Measurements from ENCODE around the gene GNA12. TPM values are rescaled to one million over a fixed set of nuclear protein-coding genes. Genes with fewer than 3 reads are reported as not detected.

The GNA12 gene
- total and polyA plus RNA-seq, 4 experiments from 2014 or later, result 4.4 to 16.6 (median 12.6) TPM

DNA sequence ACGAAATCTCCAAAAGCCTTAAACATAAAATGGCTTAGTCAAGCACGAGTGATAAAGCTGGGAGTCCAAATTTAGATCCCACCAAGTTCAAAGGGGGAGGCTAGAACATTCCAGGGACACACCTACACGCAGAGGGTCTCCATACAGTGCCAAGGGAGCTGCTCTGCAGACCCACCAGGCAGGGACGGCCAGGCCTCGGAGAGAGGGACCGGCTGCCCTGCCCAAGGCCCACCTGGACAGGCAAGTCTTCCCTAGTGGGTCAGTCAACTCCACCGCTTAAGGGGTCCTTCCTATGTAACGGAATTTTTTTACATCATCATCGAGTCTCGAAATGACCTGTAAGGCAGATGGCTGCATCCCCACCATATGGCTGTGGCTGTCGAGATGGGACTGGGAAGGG lies 127.6 kb downstream of the GNA12 start:
- Mint-ChIP-seq H3K27ac (peak overlapping the region in 6 of 7 donors; percentile 41 to 92 (median 89)), H3K9me3 (peaks cover 0 to 2% (median 0%) of the 10 kb centered on the region in 8 donors), H3K36me3 (peaks cover 0 to 2% of the 10 kb centered on the region in 2 donors), H3K4me3 (peak overlapping the region in 4 of 8 donors; percentile 1 to 78 (median 50)), H3K27me3 (peaks cover 0 to 3% of the 10 kb centered on the region in 2 donors), H3K4me1 (peaks cover 36 to 73% (median 54%) of the 10 kb centered on the region in 4 donors)
- Histone ChIP-seq H3K9me3 (ENCODE audit: control insufficient read depth in 1 of 2, low read length in 2 of 2) (no peaks in the 10 kb centered on the region), H3K27me3 (ENCODE audit: insufficient read depth, low read length) (no peaks in the 10 kb centered on the region), H3K4me3 (ENCODE audit: low read length in 2 of 2) (no peak overlapping the region), H3K27ac (ENCODE audit: low read depth, low read length) (no peak overlapping the region), H3K36me3 (ENCODE audit: insufficient read depth, low read length) (no peaks in the 10 kb centered on the region), H3K4me1 (ENCODE audit: insufficient read depth, low read length) (peaks cover 72% of the 10 kb centered on the region)
- intact Hi-C loops (cut with micrococcal nuclease), result loop anchor here (10.0 kb wide), 1 partner anchor 1142 kb away; the partner anchor contains the start of gene PSMG3
- CTCF ChIA-PET (ENCODE audit: partially characterized antibody), result interaction anchor here (16.2 kb wide), 1 partner anchor 46 kb away, joined by 220 read pairs; no protein-coding TSS in a partner anchor
- DNase-seq, result no peak
- POLR2A ChIA-PET (ENCODE audit: partially characterized antibody), result interaction anchor here (3.2 kb wide), 1 partner anchor 17 kb away, joined by 13 read pairs; no protein-coding TSS in a partner anchor

DNA sequence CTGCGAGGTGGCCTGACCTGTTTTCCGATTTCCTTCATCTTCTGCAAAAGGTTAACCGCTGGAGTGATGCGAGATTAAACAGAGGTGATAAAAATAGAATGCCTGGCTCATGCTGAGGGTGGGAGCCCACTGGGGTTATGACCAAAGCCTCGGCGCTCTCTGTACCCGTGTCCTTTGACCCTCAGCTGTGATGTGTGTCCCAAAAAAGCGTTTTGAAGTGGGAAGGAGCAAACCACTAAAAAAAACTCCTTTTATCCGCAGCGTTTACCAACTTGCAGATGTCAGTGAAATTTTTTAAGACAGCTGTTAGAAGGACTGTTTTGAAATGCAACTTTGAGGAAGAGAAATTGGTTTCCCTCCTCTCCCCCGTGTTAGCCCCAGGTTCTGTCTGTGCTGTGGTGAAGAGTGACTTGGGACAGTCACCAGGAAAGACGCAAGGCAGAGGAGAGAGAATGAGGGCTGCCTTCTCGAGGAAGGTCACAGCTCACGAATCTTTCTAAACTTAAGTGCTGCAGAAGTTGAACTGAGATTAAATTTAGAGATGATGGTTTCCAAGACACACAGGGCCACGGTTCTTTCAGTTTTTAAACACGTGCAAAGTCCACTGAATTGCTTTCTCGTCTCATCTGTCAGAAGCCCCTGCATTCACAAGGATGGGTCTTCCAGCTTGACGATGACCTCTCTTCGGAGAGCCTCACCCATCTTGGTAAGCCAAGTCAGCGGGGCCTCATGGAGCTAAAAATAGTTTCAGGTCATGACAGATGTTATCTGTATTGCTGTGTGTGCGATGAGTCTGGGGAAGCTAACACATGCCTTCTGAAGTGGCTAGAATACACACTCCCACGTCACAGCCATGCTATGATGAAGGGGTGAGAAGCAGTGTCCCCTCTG lies 128.5 kb downstream of the GNA12 start:
- POLR2A ChIA-PET (ENCODE audit: partially characterized antibody), result interaction anchor here (1.0 to 3.2 kb wide), 2 partner anchors 13 to 16 kb away, joined by 3 to 13 read pairs; no protein-coding TSS in a partner anchor
- H3K4me1 ChIP-seq (ENCODE audit: insufficient read depth, low read length), result peaks cover 75% of the 10 kb centered on the region
- no peak overlapping the region for H3K4me3 ChIP-seq (ENCODE audit: low read length in 2 of 2)
- peak overlapping the region; percentile 47 to 78 (median 66) for H3K4me3 Mint-ChIP-seq
- H3K27me3 ChIP-seq (ENCODE audit: insufficient read depth, low read length), result no peaks in the 10 kb centered on the region
- CTCF ChIA-PET (ENCODE audit: partially characterized antibody), result interaction anchor here (1.4 to 16.2 kb wide), 2 partner anchors 17 to 45 kb away, joined by 3 to 220 read pairs; no protein-coding TSS in a partner anchor
- H3K36me3 Mint-ChIP-seq, result no peaks in the 10 kb centered on the region
- H3K27ac Mint-ChIP-seq, result peak overlapping the region; percentile 55 to 92 (median 89)
- intact Hi-C loops (cut with micrococcal nuclease), result loop anchor here (10.0 kb wide), 1 partner anchor 1141 kb away; the partner anchor contains the start of gene PSMG3
- no peaks in the 10 kb centered on the region for H3K9me3 ChIP-seq (ENCODE audit: control insufficient read depth in 1 of 2, low read length in 2 of 2)
- no peaks in the 10 kb centered on the region for H3K36me3 ChIP-seq (ENCODE audit: insufficient read depth, low read length)
- peaks cover 0 to 3% of the 10 kb centered on the region in 2 donors for H3K27me3 Mint-ChIP-seq
- no peak overlapping the region for H3K27ac ChIP-seq (ENCODE audit: low read depth, low read length)
- DNase-seq, result peak; percentile 51 to 80 (median 57)
- peaks cover 0 to 2% (median 0%) of the 10 kb centered on the region in 8 donors for H3K9me3 Mint-ChIP-seq
- H3K4me1 Mint-ChIP-seq, result peaks cover 40 to 75% (median 57%) of the 10 kb centered on the region in 4 donors

DNA sequence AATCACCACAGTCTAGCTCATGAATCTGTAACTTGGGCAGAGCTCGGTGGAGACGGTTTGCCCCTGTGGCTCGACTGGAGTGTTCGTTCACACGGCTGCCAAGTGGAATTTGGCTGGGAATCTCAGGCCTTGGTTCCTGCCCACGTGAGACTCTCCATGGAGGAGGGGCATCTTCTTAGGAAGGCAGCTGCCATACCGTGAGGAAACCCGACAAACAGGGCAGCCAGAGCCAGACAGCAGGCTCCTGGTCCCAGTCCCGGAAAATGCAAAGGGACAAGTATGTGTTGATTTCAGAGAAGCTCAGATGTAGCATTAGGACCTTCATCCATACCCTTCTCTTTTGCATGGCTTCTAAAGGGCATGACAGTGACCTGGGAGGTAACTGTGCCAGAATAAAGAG lies 129.5 kb downstream of the GNA12 start:
- no peak for DNase-seq
- Mint-ChIP-seq H3K27me3 (peaks cover 0 to 3% of the 10 kb centered on the region in 2 donors), H3K4me1 (peaks cover 42 to 83% (median 62%) of the 10 kb centered on the region in 4 donors), H3K4me3 (peak overlapping the region in 5 of 8 donors; percentile 10 to 78 (median 65)), H3K9me3 (peaks cover 0 to 2% (median 0%) of the 10 kb centered on the region in 8 donors), H3K36me3 (no peaks in the 10 kb centered on the region), H3K27ac (peak overlapping the region in 5 of 7 donors; percentile 55 to 92 (median 89))
- Histone ChIP-seq H3K36me3 (ENCODE audit: insufficient read depth, low read length) (no peaks in the 10 kb centered on the region), H3K27ac (ENCODE audit: low read depth, low read length) (no peak overlapping the region), H3K4me3 (ENCODE audit: low read length in 2 of 2) (no peak overlapping the region), H3K4me1 (ENCODE audit: insufficient read depth, low read length) (peaks cover 78% of the 10 kb centered on the region), H3K27me3 (ENCODE audit: insufficient read depth, low read length) (no peaks in the 10 kb centered on the region), H3K9me3 (ENCODE audit: control insufficient read depth in 1 of 2, low read length in 2 of 2) (no peaks in the 10 kb centered on the region)
- ChIA-PET CTCF (ENCODE audit: partially characterized antibody) (interaction anchor here (0.6 to 16.2 kb wide), 3 partner anchors 16 to 45 kb away, joined by 3 to 220 read pairs (median 3); no protein-coding TSS in a partner anchor), POLR2A (ENCODE audit: partially characterized antibody) (no interaction called here)
- intact Hi-C loops (cut with micrococcal nuclease), result loop anchor here (5.0 to 10.0 kb wide), 3 partner anchors 128 to 1140 kb away; partner anchors contain the start of genes BRAT1, GNA12, IQCE and PSMG3

DNA sequence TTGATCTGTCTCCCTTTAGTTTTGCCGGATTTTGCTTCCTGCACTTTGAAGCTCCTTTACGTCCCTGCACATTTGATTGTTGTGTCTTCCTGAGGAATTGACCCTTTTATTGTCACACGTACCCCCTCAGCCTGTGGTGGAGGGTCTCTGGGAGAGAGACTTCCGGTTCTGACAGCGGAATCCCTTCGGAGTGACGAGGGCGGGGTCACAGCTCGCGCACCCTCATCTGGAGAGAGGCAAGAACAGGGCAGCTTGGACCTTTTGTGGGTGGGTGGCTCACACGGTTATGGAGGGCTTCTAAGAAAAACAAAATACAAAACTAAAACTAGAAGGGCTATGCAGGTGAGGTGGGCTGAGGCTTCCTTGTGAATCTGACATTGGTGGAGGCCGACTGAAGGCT lies 130.1 kb downstream of the GNA12 start:
- Mint-ChIP-seq H3K4me3 (peak overlapping the region in 3 of 8 donors; percentile 30 to 52 (median 32)), H3K27ac (peak overlapping the region in 4 of 7 donors; percentile 58 to 78 (median 67)), H3K4me1 (peaks cover 42 to 81% (median 61%) of the 10 kb centered on the region in 4 donors), H3K36me3 (no peaks in the 10 kb centered on the region), H3K9me3 (peaks cover 0 to 2% (median 0%) of the 10 kb centered on the region in 8 donors), H3K27me3 (peaks cover 0 to 3% of the 10 kb centered on the region in 2 donors)
- intact Hi-C loops (cut with micrococcal nuclease), result loop anchor here (5.0 to 10.0 kb wide), 3 partner anchors 128 to 1139 kb away; partner anchors contain the start of genes BRAT1, GNA12, IQCE and PSMG3
- no peaks in the 10 kb centered on the region for H3K36me3 ChIP-seq (ENCODE audit: insufficient read depth, low read length)
- H3K4me1 ChIP-seq (ENCODE audit: insufficient read depth, low read length), result peaks cover 81% of the 10 kb centered on the region
- H3K27ac ChIP-seq (ENCODE audit: low read depth, low read length), result no peak overlapping the region
- no peak for DNase-seq
- POLR2A ChIA-PET (ENCODE audit: partially characterized antibody), result interaction anchor here (1.3 kb wide), 1 partner anchor 15 kb away, joined by 4 read pairs; no protein-coding TSS in a partner anchor
- no peak overlapping the region for H3K4me3 ChIP-seq (ENCODE audit: low read length in 2 of 2)
- CTCF ChIA-PET (ENCODE audit: partially characterized antibody), result interaction anchor here (16.2 kb wide), 1 partner anchor 44 kb away, joined by 220 read pairs; no protein-coding TSS in a partner anchor
- no peaks in the 10 kb centered on the region for H3K9me3 ChIP-seq (ENCODE audit: control insufficient read depth in 1 of 2, low read length in 2 of 2)
- H3K27me3 ChIP-seq (ENCODE audit: insufficient read depth, low read length), result no peaks in the 10 kb centered on the region

DNA sequence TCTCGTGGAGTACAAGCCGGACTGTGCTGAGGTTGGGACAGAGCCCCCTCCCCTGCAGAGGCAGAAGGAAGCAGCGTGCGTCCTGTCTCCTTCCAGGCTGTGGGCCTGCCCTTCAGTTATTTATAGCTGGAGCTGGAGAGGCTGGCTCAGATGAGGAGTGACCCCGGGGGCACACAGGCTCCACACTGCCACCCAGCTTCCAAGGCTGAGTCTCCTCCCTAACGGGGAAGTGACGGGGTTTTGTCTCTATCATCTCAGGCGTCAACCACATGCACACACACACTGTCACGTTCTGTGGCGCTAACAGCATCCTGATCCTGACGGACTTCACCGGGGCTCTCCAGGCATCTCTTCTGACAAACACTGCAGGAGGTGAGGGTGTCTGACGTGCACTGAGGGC lies 130.7 kb downstream of the GNA12 start:
- no peak for DNase-seq

DNA sequence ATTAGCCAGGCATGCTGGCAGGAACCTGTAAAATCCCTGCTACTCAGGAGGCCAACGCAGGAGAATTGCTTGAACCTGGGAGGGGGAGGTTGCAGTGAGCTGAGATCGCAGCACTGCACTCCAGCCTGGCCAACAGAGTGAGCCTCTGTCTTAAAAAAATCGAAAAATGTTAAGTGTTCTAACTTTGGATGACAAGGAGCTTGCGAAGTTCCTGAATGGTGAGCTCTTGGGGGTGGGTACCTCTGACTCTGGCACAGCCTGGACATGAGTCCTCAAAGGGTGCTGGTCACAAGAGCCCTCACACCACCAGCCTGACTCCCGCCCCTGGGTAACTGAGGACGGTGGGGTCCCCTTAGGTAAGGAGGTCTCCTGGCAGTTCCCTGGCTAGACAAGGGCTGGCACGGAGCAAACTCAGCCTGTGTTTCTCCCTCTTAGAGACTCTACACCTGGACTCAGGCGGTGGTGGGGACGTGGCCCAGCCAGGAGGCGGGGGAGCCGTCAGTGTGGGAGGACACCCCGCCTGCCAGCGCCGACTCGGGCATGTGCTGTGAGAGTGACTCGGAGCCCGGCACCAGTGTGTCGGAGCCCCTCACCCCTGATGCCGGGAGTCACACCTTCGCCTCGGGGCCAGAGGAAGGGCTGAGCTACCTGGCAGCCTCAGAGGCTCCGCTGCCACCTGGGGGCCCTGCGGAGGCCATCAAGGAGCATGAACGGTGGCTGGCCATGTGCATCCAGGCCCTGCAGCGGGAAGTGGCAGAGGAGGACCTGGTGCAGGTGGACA lies 132.0 kb downstream of the GNA12 start:
- ChIA-PET POLR2A (ENCODE audit: partially characterized antibody) (interaction anchor here (1.0 to 4.4 kb wide), 5 partner anchors 8 to 358 kb away, joined by 3 to 57 read pairs (median 13); partner anchors contain the start of genes EIF3B and TTYH3), CTCF (ENCODE audit: partially characterized antibody) (interaction anchor here (2.8 to 16.2 kb wide), 6 partner anchors 11 to 261 kb away, joined by 13 to 220 read pairs (median 32); no protein-coding TSS in a partner anchor)
- intact Hi-C loops (cut with micrococcal nuclease), result loop anchor here (1.0 to 10.0 kb wide), 4 partner anchors 7 to 1137 kb away; partner anchors contain the start of genes BRAT1, GNA12, IQCE and PSMG3
- no peak overlapping the region for H3K4me3 ChIP-seq (ENCODE audit: low read length in 2 of 2)
- Mint-ChIP-seq H3K4me1 (peaks cover 37 to 64% (median 48%) of the 10 kb centered on the region in 4 donors), H3K36me3 (no peaks in the 10 kb centered on the region), H3K27me3 (peaks cover 0 to 2% of the 10 kb centered on the region in 2 donors), H3K4me3 (peak overlapping the region in 1 of 8 donors; percentile 10), H3K27ac (peak overlapping the region in 2 of 7 donors; percentile 53 to 86), H3K9me3 (peaks cover 0 to 2% (median 0%) of the 10 kb centered on the region in 8 donors)
- DNase-seq, result no peak
- H3K9me3 ChIP-seq (ENCODE audit: control insufficient read depth in 1 of 2, low read length in 2 of 2), result no peaks in the 10 kb centered on the region
- no peaks in the 10 kb centered on the region for H3K36me3 ChIP-seq (ENCODE audit: insufficient read depth, low read length)
- peaks cover 65% of the 10 kb centered on the region for H3K4me1 ChIP-seq (ENCODE audit: insufficient read depth, low read length)
- H3K27ac ChIP-seq (ENCODE audit: low read depth, low read length), result no peak overlapping the region
- no peaks in the 10 kb centered on the region for H3K27me3 ChIP-seq (ENCODE audit: insufficient read depth, low read length)

More for the DNA sequence above, 130.7 kb downstream of the GNA12 start:
- Mint-ChIP-seq H3K27me3 (peaks cover 0 to 2% of the 10 kb centered on the region in 2 donors), H3K9me3 (peaks cover 0 to 2% (median 0%) of the 10 kb centered on the region in 8 donors), H3K27ac (peak overlapping the region in 4 of 7 donors; percentile 58 to 78 (median 67)), H3K4me3 (peak overlapping the region in 2 of 8 donors; percentile 8 to 52), H3K4me1 (peaks cover 40 to 76% (median 58%) of the 10 kb centered on the region in 4 donors), H3K36me3 (no peaks in the 10 kb centered on the region)
- H3K27me3 ChIP-seq (ENCODE audit: insufficient read depth, low read length), result no peaks in the 10 kb centered on the region
- H3K27ac ChIP-seq (ENCODE audit: low read depth, low read length), result no peak overlapping the region
- peaks cover 78% of the 10 kb centered on the region for H3K4me1 ChIP-seq (ENCODE audit: insufficient read depth, low read length)
- no peaks in the 10 kb centered on the region for H3K36me3 ChIP-seq (ENCODE audit: insufficient read depth, low read length)
- no peaks in the 10 kb centered on the region for H3K9me3 ChIP-seq (ENCODE audit: control insufficient read depth in 1 of 2, low read length in 2 of 2)
- ChIA-PET CTCF (ENCODE audit: partially characterized antibody) (interaction anchor here (5.5 to 16.2 kb wide), 2 partner anchors 43 to 262 kb away, joined by 46 to 220 read pairs; no protein-coding TSS in a partner anchor), POLR2A (ENCODE audit: partially characterized antibody) (interaction anchor here (0.8 to 1.3 kb wide), 2 partner anchors 15 to 43 kb away, joined by 3 to 4 read pairs; no protein-coding TSS in a partner anchor)
- H3K4me3 ChIP-seq (ENCODE audit: low read length in 2 of 2), result no peak overlapping the region
- intact Hi-C loops (cut with micrococcal nuclease), result loop anchor here (5.0 to 10.0 kb wide), 3 partner anchors 129 to 1139 kb away; partner anchors contain the start of genes BRAT1, GNA12, IQCE and PSMG3
